ENCODE measurements around the gene COL16A1.

DNA sequence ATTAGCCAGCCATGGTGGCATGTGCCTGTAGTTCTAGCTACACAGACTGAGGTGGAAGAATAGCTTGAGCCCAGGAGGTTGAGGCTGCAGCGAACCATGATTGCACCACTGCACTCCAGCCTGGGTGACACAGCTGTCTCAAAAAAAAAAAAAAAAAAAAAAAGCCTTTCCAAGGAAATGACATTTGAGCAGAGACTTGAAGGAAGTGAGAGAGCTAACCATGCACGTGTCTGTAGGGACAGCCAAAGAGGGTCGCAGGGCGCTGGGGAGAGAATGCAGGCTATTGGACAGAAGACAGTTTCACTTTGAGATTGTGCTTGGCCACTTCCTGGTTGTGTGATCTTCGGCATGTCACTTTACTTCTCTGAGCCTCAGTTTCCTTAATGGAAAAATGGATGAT lies 79.5 kb downstream of the COL16A1 start:
- TF ChIP-seq BHLHE40 (IDR thresholded peaks at IDR 0.05; ENCODE audit: borderline replicate concordance), result no peak
- no peak for TF ChIP-seq HDGF (IDR thresholded peaks at IDR 0.05; ENCODE audit: borderline replicate concordance)
- TF ChIP-seq NFRKB (IDR thresholded peaks at IDR 0.05), result no peak
- no peak for TF ChIP-seq TARDBP (IDR thresholded peaks at IDR 0.05)
- TF ChIP-seq, protein P1, sequence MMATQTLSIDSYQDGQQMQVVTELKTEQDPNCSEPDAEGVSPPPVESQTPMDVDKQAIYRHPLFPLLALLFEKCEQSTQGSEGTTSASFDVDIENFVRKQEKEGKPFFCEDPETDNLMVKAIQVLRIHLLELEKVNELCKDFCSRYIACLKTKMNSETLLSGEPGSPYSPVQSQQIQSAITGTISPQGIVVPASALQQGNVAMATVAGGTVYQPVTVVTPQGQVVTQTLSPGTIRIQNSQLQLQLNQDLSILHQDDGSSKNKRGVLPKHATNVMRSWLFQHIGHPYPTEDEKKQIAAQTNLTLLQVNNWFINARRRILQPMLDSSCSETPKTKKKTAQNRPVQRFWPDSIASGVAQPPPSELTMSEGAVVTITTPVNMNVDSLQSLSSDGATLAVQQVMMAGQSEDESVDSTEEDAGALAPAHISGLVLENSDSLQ (IDR thresholded peaks at IDR 0.05), result no peak
- no peak for TF ChIP-seq ARNT (IDR thresholded peaks at IDR 0.05)
- no peak for TF ChIP-seq FOXK2 (IDR thresholded peaks at IDR 0.05)
- no peak for TF ChIP-seq FOXM1 (IDR thresholded peaks at IDR 0.05; ENCODE audit: borderline replicate concordance)
- TF ChIP-seq SP1 (IDR thresholded peaks at IDR 0.05), result no peak
- TF ChIP-seq SUZ12 (IDR thresholded peaks at IDR 0.05), result no peak
- no peak for TF ChIP-seq CTBP1 (IDR thresholded peaks at IDR 0.05; ENCODE audit: borderline replicate concordance)
- TF ChIP-seq FOXA1 (IDR thresholded peaks at IDR 0.05), result no peak

Data from HEK293T (cell line).